NCI-H774 (cell line): ENCODE data around the gene SLC9A8.
"Not testable (repeated sequence)": the region's sequence is repeated elsewhere in the genome, so short reads cannot be mapped to it uniquely, and the experiment has no call there.

Experiments used
- DNase-seq: peaks from one replicate; lab custom pipeline; 2025; lab: John Stamatoyannopoulos, UW

SLC9A8 gene

GRCh38 chr20:49787371-49788357 lies 25.0 kb upstream of the SLC9A8 start:
- no peak for DNase-seq

- no peak for DNase-seq
Observed at GRCh38 chr20:49790077-49790798, 22.4 kb upstream of the SLC9A8 start.

GRCh38 chr20:49791165-49791564 lies 21.5 kb upstream of the SLC9A8 start:
- no peak for DNase-seq

- no peak for DNase-seq
Observed at GRCh38 chr20:49792006-49792405, 20.6 kb upstream of the SLC9A8 start.

GRCh38 chr20:49792611-49793010 lies 20.0 kb upstream of the SLC9A8 start:
- no peak for DNase-seq

GRCh38 chr20:49794336-49795134 lies 18.1 kb upstream of the SLC9A8 start:
- DNase-seq: no peak

- no peak for DNase-seq
Observed at GRCh38 chr20:49795135-49795424, 17.5 kb upstream of the SLC9A8 start.

- no peak for DNase-seq
Observed at GRCh38 chr20:49796600-49797343, 15.9 kb upstream of the SLC9A8 start.

GRCh38 chr20:49797344-49797615 lies 15.3 kb upstream of the SLC9A8 start:
- no peak for DNase-seq

GRCh38 chr20:49798718-49799117 lies 13.9 kb upstream of the SLC9A8 start:
- DNase-seq: no peak

GRCh38 chr20:49799698-49800097 lies 12.9 kb upstream of the SLC9A8 start:
- no peak for DNase-seq

GRCh38 chr20:49803418-49803817 lies 9.2 kb upstream of the SLC9A8 start:
- no peak for DNase-seq

- no peak for DNase-seq
Observed at GRCh38 chr20:49804364-49804763, 8.3 kb upstream of the SLC9A8 start.

- not testable (repeated sequence) for DNase-seq
Observed at GRCh38 chr20:49805224-49805876, 7.3 kb upstream of the SLC9A8 start.

- no peak for DNase-seq
Observed at GRCh38 chr20:49808753-49809152, 3.9 kb upstream of the SLC9A8 start.

- DNase-seq: no peak
Observed at GRCh38 chr20:49809803-49810359, 2.7 kb upstream of the SLC9A8 start.

GRCh38 chr20:49810491-49811190 lies 2.0 kb upstream of the SLC9A8 start:
- no peak for DNase-seq

GRCh38 chr20:49811825-49812506 lies 662 bp upstream of the SLC9A8 start:
- DNase-seq: no peak

- no peak for DNase-seq
Observed at GRCh38 chr20:49813305-49813974, 812 bp downstream of the SLC9A8 start.
